Bronchus fibroblast of lung (primary cell): Measurements from ENCODE around the gene CENPV. TPM values are rescaled to one million over a fixed set of nuclear protein-coding genes. Genes with fewer than 3 reads are reported as not detected.

Source experiments
- total RNA-seq: library from RNA; depleted of rRNA; stranded (reverse); fragments of >200 nt; gene quantifications from 2 replicates; pipeline ENCODE4 v1.2.3, GENCODE V29; 2015

CENPV gene
- total RNA-seq = 50.5 and 57.8 TPM in 2 replicates

GRCh38 chr17:16353317-16354174 is at the start of gene CENPV:
Gene CENPV (minus strand): TSS chr17:16353469. CDS start chr17:16353436, 33 bp downstream.

GRCh38 chr17:16380640-16381495 is 27.6 kb upstream of the CENPV start, which contains the start of gene UBB:
Gene UBB (plus strand): TSS chr17:16381091. CDS start chr17:16381908, 817 bp downstream.

Other genes with a start within 250 kb of the CENPV start
- 56.9 and 58.0 TPM in 2 replicates for gene NCOR1, start 137.9 kb downstream of the CENPV start, total RNA-seq
- gene PIGL, start 136.3 kb downstream of the CENPV start, total RNA-seq = 18.7 and 20.8 TPM in 2 replicates
- 1,084 and 1,328 TPM in 2 replicates for gene UBB, start 27.6 kb upstream of the CENPV start, total RNA-seq
- 38.3 and 39.7 TPM in 2 replicates for gene TRPV2, start 62.1 kb upstream of the CENPV start, total RNA-seq
- 0.34 and 0.59 TPM in 2 replicates for gene LRRC75A, start 138.7 kb upstream of the CENPV start, total RNA-seq
- gene ZNF287, start 215.7 kb upstream of the CENPV start, total RNA-seq = 5.7 and 6.2 TPM in 2 replicates